DND-41 (cell line): Measurements from ENCODE around the gene PEX16.

Experiments
- ATAC-seq: fragments of 200-7000 bp; cut with Tn5 transposase; 3 replicates; pipeline ENCODE4 v1.9.1; 2021; ENCODE audit warnings: low read depth; ENCODE audit not compliant: insufficient read depth
- DNase-seq: peaks from one replicate; pipeline ENCODE4 v3.0.0-alpha.2; 2020
- H2AFZ ChIP-seq: 2 replicates; pipeline ENCODE4 v1.6.0; 2012; ENCODE audit warnings: low read depth, low read length
- H3K27ac ChIP-seq: 2 replicates; pipeline ENCODE4 v1.5.1; 2012; ENCODE audit warnings: low read length, inconsistent platforms
- H3K27me3 ChIP-seq: fragments of 200-600 bp; sonication (generic); 2 replicates; pipeline ENCODE4 v1.6.0; 2012; ENCODE audit warnings: low read length, mild to moderate bottlenecking, inconsistent platforms; ENCODE audit not compliant: insufficient read depth, poor library complexity
- H3K36me3 ChIP-seq: 2 replicates; pipeline ENCODE4 v1.5.1; 2012; ENCODE audit warnings: low read length, inconsistent platforms; ENCODE audit not compliant: insufficient read depth
- H3K4me1 ChIP-seq: 2 replicates; pipeline ENCODE4 v1.5.1; 2012; ENCODE audit warnings: mild to moderate bottlenecking, low read length; ENCODE audit not compliant: insufficient read depth
- H3K4me2 ChIP-seq: 2 replicates; pipeline ENCODE4 v1.6.0; 2012; ENCODE audit warnings: mild to moderate bottlenecking, moderate library complexity, low read length, inconsistent platforms; ENCODE audit not compliant: insufficient read depth
- H3K4me3 ChIP-seq, 2 experiments: fragments of 200-600 bp in 1 of 2; shearing (Covaris generic) in 1 of 2; 2 replicates each; pipeline ENCODE4 v1.5.1; 2012 to 2016; ENCODE audit warnings: inconsistent platforms in 2 of 2, low read length in 2 of 2, mild to moderate bottlenecking in 2 of 2, low read depth in 1 of 2, moderate library complexity in 1 of 2
- H3K79me2 ChIP-seq: 2 replicates; pipeline ENCODE4 v1.6.0; 2012; ENCODE audit warnings: low read length, inconsistent platforms; ENCODE audit not compliant: insufficient read depth
- H3K9ac ChIP-seq: 2 replicates; pipeline ENCODE4 v1.6.0; 2012; ENCODE audit warnings: low read depth, mild to moderate bottlenecking, inconsistent platforms, low read length, moderate library complexity
- H3K9me3 ChIP-seq: 2 replicates; pipeline ENCODE4 v1.5.1; 2012; ENCODE audit warnings: low read length, moderate library complexity, mild to moderate bottlenecking, inconsistent platforms; ENCODE audit not compliant: insufficient read depth, severe bottlenecking
- H4K20me1 ChIP-seq: 2 replicates; pipeline ENCODE4 v1.6.0; 2012; ENCODE audit warnings: low read length; ENCODE audit not compliant: insufficient read depth
- EZH2 ChIP-seq: IDR thresholded peaks from 3 replicates; pipeline ENCODE4 v1.6.1; 2012; ENCODE audit warnings: borderline replicate concordance, low read depth, mild to moderate bottlenecking, moderate library complexity, low read length, inconsistent platforms; ENCODE audit not compliant: severe bottlenecking
- TF ChIP-seq, protein P1 (sequence below): IDR thresholded peaks from 2 replicates; pipeline ENCODE4 v1.5.1; 2012; ENCODE audit warnings: borderline replicate concordance, low read length, moderate library complexity, mild to moderate bottlenecking; ENCODE audit not compliant: poor library complexity, severe bottlenecking; ENCODE audit errors: extremely low read depth

The PEX16 gene

DNA sequence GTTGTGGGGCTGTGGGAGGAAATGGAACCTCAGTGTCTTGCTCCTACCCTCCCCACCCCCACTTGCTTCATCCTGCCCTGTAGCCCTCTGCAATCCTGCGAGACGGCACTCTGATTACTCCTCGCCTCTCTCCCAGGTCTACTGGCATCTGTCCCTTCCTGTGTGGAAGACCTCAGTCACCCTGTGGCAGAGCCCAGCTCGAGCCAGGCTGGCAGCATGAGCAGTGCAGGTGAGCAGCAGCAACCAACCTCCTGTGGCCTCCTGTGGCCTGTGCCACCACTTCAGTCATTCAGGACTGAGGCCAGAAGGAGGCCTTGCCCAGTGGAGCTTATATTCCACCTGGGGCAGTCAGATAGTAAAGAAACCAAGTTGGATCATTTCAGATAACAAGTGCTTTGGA, 47.0 kb downstream of the PEX16 start:
- Histone ChIP-seq H3K79me2 (no peaks in the 10 kb centered on the region), H3K4me2 (no peak overlapping the region), H4K20me1 (peaks cover 8% of the 10 kb centered on the region; the same call in 1 of the 2 replicates), H2AFZ (no peak overlapping the region), H3K27ac (no peak overlapping the region), H3K9me3 (no peaks in the 10 kb centered on the region), H3K27me3 (no peaks in the 10 kb centered on the region), H3K9ac (no peak overlapping the region), H3K36me3 (peaks cover 72% of the 10 kb centered on the region), H3K4me3 (no peak overlapping the region), H3K4me1 (no peaks in the 10 kb centered on the region)
- TF ChIP-seq, protein P1, sequence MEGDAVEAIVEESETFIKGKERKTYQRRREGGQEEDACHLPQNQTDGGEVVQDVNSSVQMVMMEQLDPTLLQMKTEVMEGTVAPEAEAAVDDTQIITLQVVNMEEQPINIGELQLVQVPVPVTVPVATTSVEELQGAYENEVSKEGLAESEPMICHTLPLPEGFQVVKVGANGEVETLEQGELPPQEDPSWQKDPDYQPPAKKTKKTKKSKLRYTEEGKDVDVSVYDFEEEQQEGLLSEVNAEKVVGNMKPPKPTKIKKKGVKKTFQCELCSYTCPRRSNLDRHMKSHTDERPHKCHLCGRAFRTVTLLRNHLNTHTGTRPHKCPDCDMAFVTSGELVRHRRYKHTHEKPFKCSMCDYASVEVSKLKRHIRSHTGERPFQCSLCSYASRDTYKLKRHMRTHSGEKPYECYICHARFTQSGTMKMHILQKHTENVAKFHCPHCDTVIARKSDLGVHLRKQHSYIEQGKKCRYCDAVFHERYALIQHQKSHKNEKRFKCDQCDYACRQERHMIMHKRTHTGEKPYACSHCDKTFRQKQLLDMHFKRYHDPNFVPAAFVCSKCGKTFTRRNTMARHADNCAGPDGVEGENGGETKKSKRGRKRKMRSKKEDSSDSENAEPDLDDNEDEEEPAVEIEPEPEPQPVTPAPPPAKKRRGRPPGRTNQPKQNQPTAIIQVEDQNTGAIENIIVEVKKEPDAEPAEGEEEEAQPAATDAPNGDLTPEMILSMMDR: no peak
- TF ChIP-seq EZH2: no peak
- DNase-seq: no peak
- ATAC-seq: no peak

- no peak for ATAC-seq
- no peak for TF ChIP-seq EZH2
- TF ChIP-seq, protein P1: no peak
- H3K36me3 ChIP-seq: peaks cover 76% of the 10 kb centered on the region
These were observed 48.1 kb downstream of the PEX16 start for GRCh38 chr11:45869551-45869950.

DNA sequence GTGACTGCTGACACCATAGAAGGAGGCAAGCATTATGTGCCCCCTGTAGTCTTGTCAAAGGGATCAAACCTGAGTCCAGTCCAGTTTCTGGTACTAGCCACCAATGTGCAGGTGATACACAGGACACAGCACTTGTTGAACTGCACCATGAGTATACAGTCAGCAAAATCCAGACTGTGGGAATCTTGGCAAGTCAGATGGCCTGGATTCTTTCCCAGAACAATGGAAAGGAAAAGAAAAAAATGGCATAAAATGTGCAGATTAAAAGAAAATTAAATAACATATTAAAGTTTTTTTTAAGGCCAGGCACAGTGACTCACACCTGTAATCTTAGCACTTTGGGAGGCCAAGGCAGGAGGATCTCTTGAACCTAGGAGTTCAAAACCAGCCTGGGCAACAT, 53.6 kb downstream of the PEX16 start:
- no peaks in the 10 kb centered on the region for H4K20me1 ChIP-seq
- peaks cover 82% of the 10 kb centered on the region for H3K36me3 ChIP-seq
- H3K4me2 ChIP-seq: no peak overlapping the region
- no peaks in the 10 kb centered on the region for H3K79me2 ChIP-seq
- no peaks in the 10 kb centered on the region for H3K9me3 ChIP-seq
- H3K9ac ChIP-seq: no peak overlapping the region
- ATAC-seq (no peak), DNase-seq (no peak)
- no peaks in the 10 kb centered on the region for H3K27me3 ChIP-seq
- H2AFZ ChIP-seq: no peak overlapping the region
- TF ChIP-seq, protein P1: no peak
- TF ChIP-seq EZH2: no peak
- H3K4me3 ChIP-seq: no peak overlapping the region
- H3K4me1 ChIP-seq: no peaks in the 10 kb centered on the region
- H3K27ac ChIP-seq: no peak overlapping the region

More at GRCh38 chr11:45869551-45869950, 48.1 kb downstream of the PEX16 start:
- Histone ChIP-seq H3K27me3 (no peaks in the 10 kb centered on the region), H3K79me2 (no peaks in the 10 kb centered on the region), H3K4me3 (no peak overlapping the region), H2AFZ (no peak overlapping the region), H3K9me3 (no peaks in the 10 kb centered on the region), H3K9ac (no peak overlapping the region), H4K20me1 (peaks cover 8% of the 10 kb centered on the region; the same call in 1 of the 2 replicates), H3K27ac (no peak overlapping the region), H3K4me1 (no peaks in the 10 kb centered on the region), H3K4me2 (no peak overlapping the region)
- no peak for DNase-seq
